Activated naive CD8-positive, alpha-beta T cell (primary cell): Measurements from ENCODE around the gene LRRC15.

Experiments used
- H3K27ac Mint-ChIP-seq: one replicate; pipeline ENCODE4 v1.8.0; 2021; ENCODE audit warnings: mixed read lengths
- H3K27me3 Mint-ChIP-seq: one replicate; pipeline ENCODE4 v1.8.0; 2021; ENCODE audit warnings: mixed read lengths
- H3K36me3 Mint-ChIP-seq: one replicate; pipeline ENCODE4 v1.8.0; 2021; ENCODE audit warnings: mixed read lengths
- H3K4me1 Mint-ChIP-seq: one replicate; pipeline ENCODE4 v1.8.0; 2021; ENCODE audit warnings: low read depth, mixed read lengths
- H3K4me3 Mint-ChIP-seq: one replicate; pipeline ENCODE4 v1.8.0; 2021; ENCODE audit warnings: mild to moderate bottlenecking, mixed read lengths
- H3K9me3 Mint-ChIP-seq: one replicate; pipeline ENCODE4 v1.8.0; 2021; ENCODE audit warnings: low read depth, mixed read lengths

Gene LRRC15

DNA sequence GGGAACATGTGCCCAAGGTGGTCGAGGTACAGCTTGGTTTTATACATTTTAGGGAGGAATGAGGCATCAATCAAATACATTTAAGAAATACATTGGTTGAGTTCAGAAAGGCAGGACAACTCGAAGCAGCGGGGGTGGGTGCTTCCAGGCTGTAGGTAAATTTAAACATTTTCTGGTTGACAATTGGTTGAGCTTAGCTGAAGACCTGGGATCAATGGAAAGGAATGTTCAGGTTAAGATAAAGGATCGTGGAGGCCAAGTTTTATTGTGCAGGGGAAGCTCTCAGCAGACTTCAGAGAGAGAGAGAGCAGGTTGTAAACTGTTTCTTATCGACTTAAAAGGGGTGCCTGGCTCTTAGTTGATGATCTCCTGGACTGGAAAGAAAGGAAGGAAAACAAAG lies 29.7 kb downstream of the LRRC15 start:
- Mint-ChIP-seq H3K4me3 (no peak overlapping the region), H3K27me3 (peaks cover 4% of the 10 kb centered on the region), H3K4me1 (no peaks in the 10 kb centered on the region), H3K27ac (no peak overlapping the region), H3K36me3 (no peaks in the 10 kb centered on the region), H3K9me3 (no peaks in the 10 kb centered on the region)

- H3K36me3 Mint-ChIP-seq: no peaks in the 10 kb centered on the region
- H3K4me3 Mint-ChIP-seq: no peak overlapping the region
- H3K4me1 Mint-ChIP-seq: no peaks in the 10 kb centered on the region
- H3K27ac Mint-ChIP-seq: no peak overlapping the region
- H3K9me3 Mint-ChIP-seq: no peaks in the 10 kb centered on the region
- peaks cover 4% of the 10 kb centered on the region for H3K27me3 Mint-ChIP-seq
Observed at GRCh38 chr3:194339356-194339755, 30.2 kb downstream of the LRRC15 start.

GRCh38 chr3:194337965-194338753 lies 31.4 kb downstream of the LRRC15 start:
- no peaks in the 10 kb centered on the region for H3K9me3 Mint-ChIP-seq
- H3K27ac Mint-ChIP-seq: no peak overlapping the region
- H3K36me3 Mint-ChIP-seq: no peaks in the 10 kb centered on the region
- peaks cover 5% of the 10 kb centered on the region for H3K4me1 Mint-ChIP-seq
- H3K27me3 Mint-ChIP-seq: peaks cover 4% of the 10 kb centered on the region
- H3K4me3 Mint-ChIP-seq: no peak overlapping the region

GRCh38 chr3:194336601-194337355 lies 32.8 kb downstream of the LRRC15 start:
- H3K27ac Mint-ChIP-seq: no peak overlapping the region
- H3K27me3 Mint-ChIP-seq: peaks cover 7% of the 10 kb centered on the region
- H3K4me1 Mint-ChIP-seq: peaks cover 5% of the 10 kb centered on the region
- H3K36me3 Mint-ChIP-seq: no peaks in the 10 kb centered on the region
- H3K9me3 Mint-ChIP-seq: no peaks in the 10 kb centered on the region
- no peak overlapping the region for H3K4me3 Mint-ChIP-seq

- H3K27ac Mint-ChIP-seq: no peak overlapping the region
- peaks cover 5% of the 10 kb centered on the region for H3K4me1 Mint-ChIP-seq
- H3K36me3 Mint-ChIP-seq: no peaks in the 10 kb centered on the region
- peak overlapping the region; percentile 40 for H3K4me3 Mint-ChIP-seq
- H3K9me3 Mint-ChIP-seq: no peaks in the 10 kb centered on the region
- H3K27me3 Mint-ChIP-seq: peaks cover 6% of the 10 kb centered on the region
Observed at GRCh38 chr3:194333981-194334320, 35.6 kb downstream of the LRRC15 start.

DNA sequence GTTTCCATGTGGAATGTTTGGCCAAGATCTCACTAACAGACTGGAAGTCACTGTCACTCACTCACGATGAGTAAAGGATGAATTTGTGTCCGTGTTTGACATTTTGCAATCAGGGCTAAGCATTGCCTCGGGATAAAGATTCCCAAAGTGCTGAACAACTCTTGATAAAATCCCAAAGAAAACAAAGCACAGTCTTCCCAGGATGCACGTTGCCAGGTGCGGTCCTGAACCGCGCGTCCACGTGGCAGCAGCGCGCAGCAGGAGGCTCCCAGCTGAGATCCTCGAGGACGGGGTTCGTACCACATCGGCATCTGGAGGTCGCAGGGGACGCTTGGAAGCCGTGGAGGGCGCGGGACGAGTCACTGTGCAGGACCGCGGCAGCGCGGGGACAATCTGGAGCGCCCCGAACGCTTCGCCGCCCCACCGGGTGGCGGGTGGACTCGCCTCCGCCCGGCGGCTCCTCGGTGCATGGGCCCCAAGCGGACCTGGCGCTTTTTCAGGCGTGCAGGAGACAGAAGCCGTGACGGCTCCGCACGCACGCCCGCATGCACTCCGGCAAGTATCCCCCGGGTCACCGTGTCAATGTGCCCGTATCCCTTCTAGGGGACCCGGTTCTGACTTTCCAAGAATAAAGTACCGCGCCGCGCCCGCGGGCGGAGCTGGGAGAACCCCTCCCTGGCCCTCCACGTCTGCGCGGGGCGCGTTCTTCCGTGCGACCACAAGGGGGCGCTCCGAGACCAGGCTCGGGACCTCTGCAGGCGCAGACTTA lies 36.1 kb downstream of the LRRC15 start:
- H3K4me1 Mint-ChIP-seq: peaks cover 5% of the 10 kb centered on the region
- H3K36me3 Mint-ChIP-seq: no peaks in the 10 kb centered on the region
- peaks cover 6% of the 10 kb centered on the region for H3K27me3 Mint-ChIP-seq
- H3K27ac Mint-ChIP-seq: no peak overlapping the region
- no peaks in the 10 kb centered on the region for H3K9me3 Mint-ChIP-seq
- H3K4me3 Mint-ChIP-seq: peak overlapping the region; percentile 63

GRCh38 chr3:194332858-194333211 lies 36.7 kb downstream of the LRRC15 start:
- no peak overlapping the region for H3K27ac Mint-ChIP-seq
- peaks cover 6% of the 10 kb centered on the region for H3K27me3 Mint-ChIP-seq
- H3K4me1 Mint-ChIP-seq: peaks cover 5% of the 10 kb centered on the region
- peak overlapping the region; percentile 63 for H3K4me3 Mint-ChIP-seq
- no peaks in the 10 kb centered on the region for H3K36me3 Mint-ChIP-seq
- no peaks in the 10 kb centered on the region for H3K9me3 Mint-ChIP-seq

DNA sequence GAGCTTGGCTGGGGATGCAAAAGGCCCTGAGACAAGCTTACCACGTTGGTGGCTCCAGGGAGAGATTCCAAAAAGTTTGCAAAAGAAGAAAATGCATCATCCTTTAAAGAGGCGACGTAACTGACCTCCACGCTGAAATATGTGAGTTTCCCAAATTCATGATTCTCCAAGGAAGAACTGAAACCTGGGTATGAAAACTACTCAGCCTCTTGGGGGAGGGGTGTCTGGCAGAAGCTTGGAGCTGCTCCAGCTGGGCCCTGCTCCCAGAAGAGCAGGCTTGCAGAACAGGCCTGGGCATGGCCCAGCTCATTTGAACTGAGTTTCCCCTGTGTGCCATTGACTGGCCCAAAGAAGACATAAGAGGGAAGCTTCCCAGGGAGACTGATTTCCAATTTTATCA lies 39.0 kb downstream of the LRRC15 start:
- Mint-ChIP-seq H3K4me3 (no peak overlapping the region), H3K36me3 (no peaks in the 10 kb centered on the region), H3K4me1 (peaks cover 5% of the 10 kb centered on the region), H3K27me3 (peaks cover 6% of the 10 kb centered on the region), H3K9me3 (no peaks in the 10 kb centered on the region), H3K27ac (no peak overlapping the region)

- Mint-ChIP-seq H3K27me3 (peaks cover 6% of the 10 kb centered on the region), H3K9me3 (no peaks in the 10 kb centered on the region), H3K27ac (no peak overlapping the region), H3K4me1 (peaks cover 5% of the 10 kb centered on the region), H3K4me3 (no peak overlapping the region), H3K36me3 (no peaks in the 10 kb centered on the region)
Observed at GRCh38 chr3:194330160-194330559, 39.4 kb downstream of the LRRC15 start.

- Mint-ChIP-seq H3K27me3 (peaks cover 6% of the 10 kb centered on the region), H3K27ac (no peak overlapping the region), H3K4me1 (peaks cover 5% of the 10 kb centered on the region), H3K9me3 (no peaks in the 10 kb centered on the region), H3K4me3 (no peak overlapping the region), H3K36me3 (no peaks in the 10 kb centered on the region)
Observed at GRCh38 chr3:194329583-194329965, 40.0 kb downstream of the LRRC15 start.

DNA sequence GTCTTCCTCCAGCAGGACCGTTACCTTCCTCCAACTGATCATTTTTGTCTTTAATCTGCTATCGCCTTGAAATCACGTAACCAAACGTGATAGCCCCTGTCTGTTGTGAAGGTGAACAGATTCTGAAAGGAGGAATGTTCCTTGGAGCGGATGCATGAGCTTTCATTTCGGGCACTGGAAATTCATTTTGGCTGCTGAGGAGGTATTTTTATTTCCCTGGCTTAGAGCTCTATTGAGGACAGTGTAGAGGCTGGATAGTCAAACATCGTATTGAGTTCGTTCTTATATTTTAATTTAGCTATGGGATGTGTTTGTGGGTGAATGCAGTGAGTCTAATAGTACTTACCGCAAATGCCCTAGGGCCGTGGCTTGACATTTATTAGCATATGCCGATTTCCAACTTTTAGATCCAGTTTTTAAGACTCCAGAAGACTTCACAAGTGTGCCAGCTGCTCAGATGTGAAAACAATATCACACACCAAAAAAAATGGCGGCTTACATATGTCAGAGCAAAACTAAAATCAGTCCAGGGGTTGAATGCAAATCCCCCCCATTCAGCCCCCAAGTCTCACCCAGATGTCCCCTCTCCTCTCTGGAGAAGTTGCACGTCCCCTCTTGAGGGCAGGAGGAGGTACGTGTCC lies 40.5 kb downstream of the LRRC15 start:
- Mint-ChIP-seq H3K4me3 (no peak overlapping the region), H3K4me1 (peaks cover 4% of the 10 kb centered on the region), H3K27me3 (peaks cover 6% of the 10 kb centered on the region), H3K36me3 (no peaks in the 10 kb centered on the region), H3K9me3 (no peaks in the 10 kb centered on the region), H3K27ac (no peak overlapping the region)

DNA sequence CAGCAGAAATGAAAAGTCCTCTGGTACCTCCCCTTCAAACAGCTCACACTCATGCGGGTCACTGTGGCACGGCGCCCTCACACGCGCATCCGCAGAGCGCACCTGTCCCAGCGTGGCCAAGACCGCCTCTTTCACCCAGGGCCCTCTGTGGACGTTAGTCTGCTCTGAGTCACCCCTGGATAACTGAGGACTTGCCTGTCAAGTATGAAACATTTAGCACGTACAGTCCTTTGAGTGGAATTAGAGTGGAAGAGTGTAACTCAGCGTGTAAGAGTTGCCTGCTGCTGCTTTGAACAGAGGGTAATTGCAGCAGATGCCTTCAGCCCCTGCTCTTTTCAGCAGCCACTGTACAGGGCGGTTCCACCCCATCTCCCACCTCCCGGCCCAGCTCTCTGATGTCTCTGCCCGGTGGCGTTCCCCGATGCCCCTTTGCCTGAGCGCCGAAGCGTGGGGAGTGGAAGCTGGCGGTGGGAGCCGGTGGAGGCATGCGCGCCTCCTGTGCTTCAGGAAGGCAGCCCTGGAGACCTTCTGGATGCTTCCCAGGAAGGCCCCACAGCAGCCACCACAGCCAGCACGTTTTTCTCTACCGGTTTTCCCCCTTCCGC lies 41.4 kb downstream of the LRRC15 start:
- peaks cover 6% of the 10 kb centered on the region for H3K27me3 Mint-ChIP-seq
- H3K36me3 Mint-ChIP-seq: no peaks in the 10 kb centered on the region
- H3K4me3 Mint-ChIP-seq: no peak overlapping the region
- H3K9me3 Mint-ChIP-seq: no peaks in the 10 kb centered on the region
- no peaks in the 10 kb centered on the region for H3K4me1 Mint-ChIP-seq
- no peak overlapping the region for H3K27ac Mint-ChIP-seq

DNA sequence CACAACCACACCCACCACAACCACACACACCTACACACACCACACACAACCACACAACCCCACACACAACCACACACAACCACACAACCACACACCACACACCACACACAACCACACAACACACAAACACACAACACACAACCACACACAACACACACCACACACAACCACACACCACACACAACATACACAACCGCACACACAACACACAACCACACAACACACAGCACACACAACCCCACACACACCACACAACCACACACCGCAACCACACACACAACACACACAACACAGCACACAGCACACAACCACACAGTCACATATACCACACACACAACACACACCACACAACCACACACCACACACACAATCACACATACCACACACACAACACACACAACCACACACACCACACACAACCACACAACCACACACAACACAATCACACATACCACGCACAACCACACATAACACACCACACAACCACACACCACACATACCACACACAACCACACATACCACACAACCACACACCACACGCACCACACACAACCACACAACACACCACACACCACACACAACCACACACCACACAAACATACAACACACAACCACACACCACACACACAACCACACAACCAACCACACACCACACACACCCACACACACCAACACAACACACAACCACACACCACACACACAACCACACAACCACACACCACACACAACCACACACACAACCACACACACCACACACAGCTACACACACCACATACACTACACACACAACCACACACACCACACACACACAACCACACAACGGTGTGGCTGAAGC lies 42.1 kb downstream of the LRRC15 start:
- peaks cover 2% of the 10 kb centered on the region for H3K27me3 Mint-ChIP-seq
- H3K4me3 Mint-ChIP-seq: no peak overlapping the region
- no peaks in the 10 kb centered on the region for H3K36me3 Mint-ChIP-seq
- H3K4me1 Mint-ChIP-seq: no peaks in the 10 kb centered on the region
- H3K9me3 Mint-ChIP-seq: no peaks in the 10 kb centered on the region
- no peak overlapping the region for H3K27ac Mint-ChIP-seq

- H3K4me3 Mint-ChIP-seq: no peak overlapping the region
- H3K27me3 Mint-ChIP-seq: peaks cover 2% of the 10 kb centered on the region
- H3K36me3 Mint-ChIP-seq: no peaks in the 10 kb centered on the region
Observed at GRCh38 chr3:194326968-194327217, 42.6 kb downstream of the LRRC15 start.

More at GRCh38 chr3:194326968-194327217, 42.6 kb downstream of the LRRC15 start:
- no peaks in the 10 kb centered on the region for H3K4me1 Mint-ChIP-seq
- H3K27ac Mint-ChIP-seq: no peak overlapping the region
- no peaks in the 10 kb centered on the region for H3K9me3 Mint-ChIP-seq
